Neutrophil (primary cell): Measurements from ENCODE around the gene SWT1.
"Not testable (repeated sequence)": the region's sequence is repeated elsewhere in the genome, so short reads cannot be mapped to it uniquely, and the experiment has no call there.

Experiments
- H3K27ac ChIP-seq: fragments of 200-600 bp; sonication (generic); 2 replicates; pipeline ENCODE4 v1.5.1; 2016; ENCODE audit warnings: mild to moderate bottlenecking, moderate library complexity
- H3K27me3 ChIP-seq: fragments of 200-600 bp; sonication (generic); 2 replicates; pipeline ENCODE4 v1.6.0; 2016; ENCODE audit warnings: mild to moderate bottlenecking
- H3K36me3 ChIP-seq: fragments of 200-600 bp; sonication (generic); 2 replicates; pipeline ENCODE4 v1.5.1; 2017
- H3K4me1 ChIP-seq, 2 experiments: fragments of 200-600 bp in 1 of 2; sonication (generic) in 1 of 2; 1 replicate in 1 of 2; 2 replicates in 1 of 2; pipeline versions ENCODE4 v1.5.1 to v1.6.1; 2013 to 2016; ENCODE audit warnings: low read depth in 1 of 2, low read length in 1 of 2, mild to moderate bottlenecking in 1 of 2, moderate library complexity in 1 of 2; ENCODE audit not compliant: control insufficient read depth in 1 of 2, insufficient read depth in 1 of 2
- H3K4me3 ChIP-seq, 2 experiments: fragments of 200-600 bp in 1 of 2; sonication (generic) in 1 of 2; 1 replicate in 1 of 2; 2 replicates in 1 of 2; pipeline ENCODE4 v1.5.1; 2013 to 2016; ENCODE audit warnings: low read depth in 1 of 2, low read length in 1 of 2, mild to moderate bottlenecking in 1 of 2, moderate library complexity in 1 of 2
- H3K9me3 ChIP-seq: fragments of 200-600 bp; sonication (generic); 2 replicates; pipeline ENCODE4 v1.5.1; 2016
- CTCF ChIP-seq: fragments of 200-600 bp; sonication (generic); IDR thresholded peaks from 2 replicates; pipeline ENCODE4 v1.5.1; 2016; ENCODE audit warnings: antibody characterized with exemption

The SWT1 gene

GRCh38 chr1:185318431-185319138 lies 161.6 kb downstream of the SWT1 start:
- H3K27ac ChIP-seq = peak overlapping the region; percentile 99
- H3K4me1 ChIP-seq = peaks cover 53 to 54% of the 10 kb centered on the region in 2 experiments
- H3K27me3 ChIP-seq = no peaks in the 10 kb centered on the region
- no peaks in the 10 kb centered on the region for H3K9me3 ChIP-seq
- H3K36me3 ChIP-seq = no peaks in the 10 kb centered on the region
- H3K4me3 ChIP-seq = peak overlapping the region; percentile 93 to 98
- no peak for TF ChIP-seq CTCF

- Histone ChIP-seq H3K27ac (peak overlapping the region; percentile 99), H3K4me1 (peaks cover 53 to 54% of the 10 kb centered on the region in 2 experiments), H3K36me3 (no peaks in the 10 kb centered on the region), H3K4me3 (peak overlapping the region; percentile 24 to 93), H3K9me3 (no peaks in the 10 kb centered on the region), H3K27me3 (no peaks in the 10 kb centered on the region)
- TF ChIP-seq CTCF = no peak
Measured at GRCh38 chr1:185319139-185319475, 162.1 kb downstream of the SWT1 start.

GRCh38 chr1:185321104-185321503 lies 164.1 kb downstream of the SWT1 start:
- H3K27ac ChIP-seq, H3K9me3 ChIP-seq, H3K27me3 ChIP-seq, H3K36me3 ChIP-seq, H3K4me3 ChIP-seq: not testable (repeated sequence)
- peaks cover 48 to 51% of the 10 kb centered on the region in 2 experiments for H3K4me1 ChIP-seq

- H3K9me3 ChIP-seq, H3K36me3 ChIP-seq, H3K27ac ChIP-seq, H3K27me3 ChIP-seq, H3K4me3 ChIP-seq: not testable (repeated sequence)
- H3K4me1 ChIP-seq = peaks cover 54 to 56% of the 10 kb centered on the region in 2 experiments
Measured at GRCh38 chr1:185321653-185322221, 164.8 kb downstream of the SWT1 start.

- Histone ChIP-seq H3K27ac (no peak overlapping the region), H3K27me3 (no peaks in the 10 kb centered on the region), H3K9me3 (no peaks in the 10 kb centered on the region), H3K4me1 (peaks cover 59 to 65% of the 10 kb centered on the region in 2 experiments), H3K36me3 (no peaks in the 10 kb centered on the region), H3K4me3 (no peak overlapping the region)
- no peak for TF ChIP-seq CTCF
Measured at GRCh38 chr1:185322636-185323035, 165.7 kb downstream of the SWT1 start.

GRCh38 chr1:185324118-185324517 lies 167.2 kb downstream of the SWT1 start:
- Histone ChIP-seq H3K27me3 (no peaks in the 10 kb centered on the region), H3K27ac (peak overlapping the region; percentile 76), H3K4me1 (peaks cover 59 to 68% of the 10 kb centered on the region in 2 experiments), H3K4me3 (no peak overlapping the region), H3K9me3 (no peaks in the 10 kb centered on the region), H3K36me3 (no peaks in the 10 kb centered on the region)
- no peak for TF ChIP-seq CTCF
